Endothelial cell of umbilical vein (primary cell): Measurements from ENCODE around the gene ZNF423. TPM values are rescaled to one million over a fixed set of nuclear protein-coding genes. Genes with fewer than 3 reads are reported as not detected.

ENCODE experiments used
- BruUV-seq: library from RNA; stranded (reverse); fragments of 400-500 nt; replicated peaks from 2 replicates; lab custom pipeline; 2021; lab: Mats Ljungman, UMichigan
- CTCF ChIA-PET: fragments of 300-600, 350-600 bp; sonication (Branson Sonifier 250); formaldehyde crosslinking; loops from one replicate; lab custom pipeline; 2021; ENCODE audit warnings: antibody characterized with exemption, inconsistent platforms; lab: Charles Lee
- POLR2A ChIA-PET: fragments of 300-600, 350-600 bp; sonication (Branson Sonifier 250); formaldehyde crosslinking; loops from one replicate; lab custom pipeline; 2021; ENCODE audit warnings: antibody characterized with exemption, inconsistent platforms; lab: Charles Lee
- DNase-seq: peaks from one replicate; pipeline ENCODE4 v3.0.0-alpha.2; 2011; ENCODE audit warnings: low read depth, low spot score
- FAIRE-seq: peaks from 2 replicates; lab custom pipeline; 2011; peaks lifted over from hg19 to GRCh38; lab: Jason Lieb, UNC
- H2AFZ ChIP-seq: 2 replicates; pipeline ENCODE4 v1.6.0; 2012; ENCODE audit warnings: low read depth, low read length, control low read depth, inconsistent platforms
- H3K27ac ChIP-seq: 2 replicates; pipeline ENCODE4 v1.5.1; 2011; ENCODE audit warnings: low read depth, mild to moderate bottlenecking, control low read depth, low read length, moderate library complexity; ENCODE audit not compliant: insufficient read depth
- H3K27me3 ChIP-seq, 2 experiments: 2 replicates each; pipeline versions ENCODE4 v1.6.0 to v1.6.1; 2011; ENCODE audit warnings: low read length in 2 of 2, mixed read lengths in 1 of 2; ENCODE audit not compliant: control insufficient read depth in 2 of 2, insufficient read depth in 2 of 2
- H3K36me3 ChIP-seq, 2 experiments: 2 replicates in 1 of 2; 3 replicates in 1 of 2; pipeline ENCODE4 v1.5.1; 2011; ENCODE audit warnings: low read length in 2 of 2, mild to moderate bottlenecking in 1 of 2, moderate library complexity in 1 of 2; ENCODE audit not compliant: control insufficient read depth in 2 of 2, insufficient read depth in 2 of 2; ENCODE audit errors: extremely low read depth in 1 of 2
- H3K4me1 ChIP-seq: 3 replicates; pipeline ENCODE4 v1.5.1; 2011; ENCODE audit warnings: mild to moderate bottlenecking, low read length; ENCODE audit not compliant: control insufficient read depth, insufficient read depth; ENCODE audit errors: extremely low read depth
- H3K4me2 ChIP-seq: 2 replicates; pipeline ENCODE4 v1.6.1; 2011; ENCODE audit warnings: low read length, control low read depth, mixed read lengths; ENCODE audit not compliant: insufficient read depth
- H3K4me3 ChIP-seq, 3 experiments: fragments of 200-600 bp in 1 of 3; sonication (generic), shearing (Covaris generic) in 1 of 3; replicated peaks in 1 of 3; 2 replicates each; pipeline ENCODE4 v1.5.1; 2011 to 2016; ENCODE audit warnings: control low read depth in 3 of 3, low read length in 3 of 3, mild to moderate bottlenecking in 2 of 3, inconsistent platforms in 1 of 3, low read depth in 1 of 3, moderate library complexity in 1 of 3; ENCODE audit not compliant: insufficient read depth in 1 of 3
- H3K79me2 ChIP-seq: 2 replicates; pipeline ENCODE4 v1.6.0; 2012; ENCODE audit warnings: low read length, inconsistent platforms; ENCODE audit not compliant: control insufficient read depth, insufficient read depth
- H3K9ac ChIP-seq: replicated peaks from 2 replicates; pipeline ENCODE3; 2011; ENCODE audit warnings: low read length, control low read depth; ENCODE audit not compliant: insufficient read depth; ENCODE audit errors: extremely low read depth
- H3K9me1 ChIP-seq: replicated peaks from 3 replicates; pipeline ENCODE4 v1.6.0; 2011; ENCODE audit warnings: mild to moderate bottlenecking, low read length; ENCODE audit not compliant: control insufficient read depth, insufficient read depth; ENCODE audit errors: extremely low read depth
- H3K9me3 ChIP-seq: replicated peaks from 2 replicates; pipeline ENCODE4 v1.5.1; 2012; ENCODE audit warnings: low read length, inconsistent platforms; ENCODE audit not compliant: control insufficient read depth, insufficient read depth
- H4K20me1 ChIP-seq: replicated peaks from 2 replicates; pipeline ENCODE3; 2011; ENCODE audit warnings: mild to moderate bottlenecking, low read length; ENCODE audit not compliant: control insufficient read depth, insufficient read depth; ENCODE audit errors: extremely low read depth
- EZH2 ChIP-seq: IDR thresholded peaks from 2 replicates; pipeline ENCODE4 v1.6.1; 2012; ENCODE audit warnings: borderline replicate concordance, low read depth, mild to moderate bottlenecking, moderate library complexity, low read length, inconsistent platforms; ENCODE audit not compliant: severe bottlenecking
- FOS ChIP-seq: IDR thresholded peaks from 2 replicates; pipeline ENCODE4 v1.6.1; 2011; ENCODE audit warnings: mild to moderate bottlenecking, low read length, moderate library complexity, borderline replicate concordance; ENCODE audit not compliant: insufficient read depth
- GATA2 ChIP-seq: IDR thresholded peaks from 2 replicates; pipeline ENCODE4 v1.7.0; 2011; ENCODE audit warnings: low read depth, mild to moderate bottlenecking, moderate library complexity, mixed read lengths, low read length; ENCODE audit not compliant: insufficient read length, insufficient read depth
- JUN ChIP-seq: IDR thresholded peaks from 2 replicates; pipeline ENCODE4 v1.6.1; 2011; ENCODE audit warnings: borderline replicate concordance, low read depth; ENCODE audit not compliant: insufficient read length, insufficient read depth
- MYC ChIP-seq: IDR thresholded peaks from one replicate; pipeline ENCODE4 v1.6.1; 2011; ENCODE audit warnings: mild to moderate bottlenecking, low read depth, low read length
- POLR2A ChIP-seq: IDR thresholded peaks from 2 replicates; pipeline ENCODE4 v1.6.1; 2012; ENCODE audit warnings: low read depth, mild to moderate bottlenecking, control low read depth, low read length
- POLR2AphosphoS5 ChIP-seq: IDR thresholded peaks from 2 replicates; pipeline ENCODE4 v1.6.1; 2012; ENCODE audit warnings: low read depth, mild to moderate bottlenecking, control low read depth, low read length, moderate library complexity; ENCODE audit not compliant: insufficient read depth
- dilution Hi-C: fragments of 300-500 bp; cut with MboI; formaldehyde crosslinking; loops from one replicate; pipeline ENCODE4 v1.15.0; 2019; ENCODE audit warnings: low sequenced_read_pairs; ENCODE audit not compliant: extremely low pct_ligation_motif_present
- intact Hi-C: fragments of 100-400 bp; cut with micrococcal nuclease; formaldehyde crosslinking; loops from one replicate; pipeline ENCODE4 v1.10.0; 2022
- polyA plus RNA-seq, 4 experiments: library from polyadenylated mRNA; depleted of rRNA in 3 of 4; stranded (reverse) in 3 of 4; unstranded in 1 of 4; fragments of >200 nt; gene quantifications; 2 replicates each; pipeline versions ENCODE4 v1.2.1 to v1.2.3, GENCODE V29; 2011 to 2012; ENCODE audit warnings: missing spikeins in 1 of 4
- total RNA-seq: library from RNA; stranded (reverse); gene quantifications from 2 replicates; pipeline ENCODE4 v1.2.3, GENCODE V29; 2021
- TF ChIP-seq, protein P1 (sequence below): IDR thresholded peaks from 2 replicates; pipeline ENCODE4 v1.6.1; 2011; ENCODE audit not compliant: insufficient read depth, insufficient read length
- TF ChIP-seq, protein P2 (sequence below), 2 donors: IDR thresholded peaks; 1 replicate in 1 of 2; 2 replicates in 1 of 2; pipeline ENCODE4 v1.5.1; 2011; ENCODE audit warnings: low read length in 2 of 2, mild to moderate bottlenecking in 2 of 2, moderate library complexity in 2 of 2, control low read depth in 1 of 2, inconsistent platforms in 1 of 2, low read depth in 1 of 2; ENCODE audit not compliant: insufficient read depth in 1 of 2; ENCODE audit errors: extremely low read depth in 1 of 2

The ZNF423 gene
- total and polyA plus RNA-seq, 2 donors (not counting 3 experiments of a cell fraction or from before 2014, with no cell fraction given), result 2.2 to 8.1 TPM

DNA sequence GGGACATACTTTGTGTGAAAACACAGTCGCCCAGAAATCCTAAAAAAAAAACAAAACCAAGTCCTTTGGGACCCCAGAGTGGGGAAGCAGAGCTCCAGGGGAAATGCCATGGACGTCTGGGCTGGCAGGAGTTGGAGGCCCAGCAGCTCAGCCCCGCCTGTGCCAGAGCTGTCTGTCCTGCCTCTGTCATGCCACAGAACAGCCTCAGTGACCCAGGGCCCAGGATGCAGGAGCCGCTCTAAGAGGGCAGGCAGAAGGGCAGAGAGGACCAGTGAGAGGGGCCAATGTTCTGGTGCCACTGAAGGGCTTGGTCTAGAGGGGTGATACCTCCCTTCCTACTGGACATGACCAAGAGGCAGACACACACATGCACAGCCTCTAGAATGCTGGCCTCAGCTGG lies 316.2 kb downstream of the ZNF423 start:
- Histone ChIP-seq H2AFZ (no peak overlapping the region), H3K79me2 (no peaks in the 10 kb centered on the region), H3K27ac (no peak overlapping the region), H3K4me3 (no peak overlapping the region), H3K27me3 (no peaks in the 10 kb centered on the region), H3K36me3 (no peaks in the 10 kb centered on the region), H3K9ac (no peak overlapping the region), H4K20me1 (no peaks in the 10 kb centered on the region), H3K4me2 (no peak overlapping the region), H3K4me1 (no peaks in the 10 kb centered on the region), H3K9me1 (no peaks in the 10 kb centered on the region), H3K9me3 (no peaks in the 10 kb centered on the region)
- CTCF ChIA-PET, result no interaction called here
- BruUV-seq, result no TSS peak
- no peak for DNase-seq
- POLR2A ChIA-PET, result no interaction called here
- intact Hi-C loops (no loop called here), dilution Hi-C loops (no loop called here)
- TF ChIP-seq MYC (no peak), FOS (no peak), POLR2AphosphoS5 (no peak), GATA2 (no peak), JUN (no peak), POLR2A (no peak), EZH2 (no peak)
- TF ChIP-seq, protein P1, sequence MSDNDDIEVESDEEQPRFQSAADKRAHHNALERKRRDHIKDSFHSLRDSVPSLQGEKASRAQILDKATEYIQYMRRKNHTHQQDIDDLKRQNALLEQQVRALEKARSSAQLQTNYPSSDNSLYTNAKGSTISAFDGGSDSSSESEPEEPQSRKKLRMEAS, result no peak
- TF ChIP-seq, protein P2, sequence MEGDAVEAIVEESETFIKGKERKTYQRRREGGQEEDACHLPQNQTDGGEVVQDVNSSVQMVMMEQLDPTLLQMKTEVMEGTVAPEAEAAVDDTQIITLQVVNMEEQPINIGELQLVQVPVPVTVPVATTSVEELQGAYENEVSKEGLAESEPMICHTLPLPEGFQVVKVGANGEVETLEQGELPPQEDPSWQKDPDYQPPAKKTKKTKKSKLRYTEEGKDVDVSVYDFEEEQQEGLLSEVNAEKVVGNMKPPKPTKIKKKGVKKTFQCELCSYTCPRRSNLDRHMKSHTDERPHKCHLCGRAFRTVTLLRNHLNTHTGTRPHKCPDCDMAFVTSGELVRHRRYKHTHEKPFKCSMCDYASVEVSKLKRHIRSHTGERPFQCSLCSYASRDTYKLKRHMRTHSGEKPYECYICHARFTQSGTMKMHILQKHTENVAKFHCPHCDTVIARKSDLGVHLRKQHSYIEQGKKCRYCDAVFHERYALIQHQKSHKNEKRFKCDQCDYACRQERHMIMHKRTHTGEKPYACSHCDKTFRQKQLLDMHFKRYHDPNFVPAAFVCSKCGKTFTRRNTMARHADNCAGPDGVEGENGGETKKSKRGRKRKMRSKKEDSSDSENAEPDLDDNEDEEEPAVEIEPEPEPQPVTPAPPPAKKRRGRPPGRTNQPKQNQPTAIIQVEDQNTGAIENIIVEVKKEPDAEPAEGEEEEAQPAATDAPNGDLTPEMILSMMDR (IDR thresholded peaks at IDR 0.05; ENCODE audit: extremely low read depth in 1 of 2, insufficient read depth in 1 of 2, low read depth in 1 of 2, low read length in 2 of 2), result no peak
- no peak for FAIRE-seq
